ENCODE data around the gene ATRN. TPM values are rescaled to one million over a fixed set of nuclear protein-coding genes. Genes with fewer than 3 reads are reported as not detected.

ATRN gene
- total and polyA plus RNA-seq, 2 of the 8 experiments (the other 6 are each of a cell fraction or from before 2014, with no cell fraction given): 12.0 to 17.4 TPM

DNA sequence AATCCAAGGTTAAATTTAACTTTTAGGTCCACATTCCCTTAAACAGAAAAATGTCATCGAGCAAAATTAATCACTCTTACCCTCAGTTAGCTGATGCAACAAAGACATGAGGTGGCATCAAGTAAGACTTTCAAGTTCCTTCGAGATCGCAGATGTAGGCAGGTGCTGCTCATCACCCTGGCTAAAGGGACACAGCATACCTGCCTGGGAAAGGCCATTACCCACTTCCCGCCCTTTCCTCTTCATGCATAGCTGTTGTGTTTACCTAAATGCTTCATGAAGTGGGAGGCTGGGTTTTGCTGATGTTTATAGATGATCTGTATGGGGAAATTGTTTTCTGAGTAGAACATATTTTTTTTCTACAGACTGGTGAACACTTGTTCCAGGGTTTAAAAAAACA lies 124.7 kb downstream of the ATRN start:
- Histone ChIP-seq H2AFZ (ENCODE audit: low read length) (no peak overlapping the region), H3K4ac (replicated peaks; ENCODE audit: insufficient read length, low read depth, low read length) (no peak overlapping the region), H3K9me3 (ENCODE audit: insufficient read depth in 2 of 2, low read depth in 1 of 2, low read length in 1 of 2) (no peaks in the 10 kb centered on the region), H2BK120ac (replicated peaks; ENCODE audit: low read depth, low read length) (no peak overlapping the region), H2AK5ac (ENCODE audit: low read depth, low read length) (no peak overlapping the region), H3K23ac (ENCODE audit: insufficient read length) (no peak overlapping the region), H2BK20ac (ENCODE audit: low read length) (no peak overlapping the region), H3K79me2 (ENCODE audit: control insufficient read depth in 1 of 2, insufficient read depth in 2 of 2, low read length in 2 of 2) (no peaks in the 10 kb centered on the region), H3K9ac (replicated peaks in 1 of 4; ENCODE audit: extremely low read depth in 1 of 4, low read depth in 3 of 4, low read length in 3 of 4) (no peak overlapping the region), H3K23me2 (ENCODE audit: low read depth, low read length) (no peaks in the 10 kb centered on the region), H2BK12ac (ENCODE audit: low read depth, low read length) (no peak overlapping the region), H3K27ac (ENCODE audit: low read depth, low read length) (no peak overlapping the region), H3K79me1 (ENCODE audit: low read depth, low read length) (no peaks in the 10 kb centered on the region), H3K27me3 (replicated peaks in 1 of 4; ENCODE audit: control insufficient read depth in 3 of 4, extremely low read depth in 1 of 4, insufficient read depth in 3 of 4, low read length in 3 of 4) (no peaks in the 10 kb centered on the region), H4K5ac (ENCODE audit: insufficient read length, low read depth, low read length) (no peak overlapping the region), H3K56ac (replicated peaks; ENCODE audit: insufficient read length, low read depth, low read length) (no peak overlapping the region), H4K8ac (ENCODE audit: extremely low read depth, insufficient read depth, low read length) (no peak overlapping the region), H3K18ac (ENCODE audit: extremely low read depth, low read length) (no peak overlapping the region), H2BK15ac (ENCODE audit: low read length) (no peak overlapping the region), H4K20me1 (replicated peaks in 1 of 2; ENCODE audit: control insufficient read depth in 1 of 2, insufficient read depth in 2 of 2, low read length in 2 of 2) (no peaks in the 10 kb centered on the region), H3K4me1 (replicated peaks in 1 of 4; ENCODE audit: control insufficient read depth in 3 of 4, insufficient read depth in 4 of 4, low read length in 3 of 4) (no peaks in the 10 kb centered on the region), H3K4me2 (ENCODE audit: insufficient read depth in 1 of 2, low read depth in 2 of 2, low read length in 2 of 2) (no peak overlapping the region), H3K4me3 (ENCODE audit: extremely low read depth in 1 of 4, insufficient read depth in 2 of 4, low read depth in 3 of 4, low read length in 4 of 4) (no peak overlapping the region), H4K91ac (replicated peaks; ENCODE audit: insufficient read length, low read length) (no peak overlapping the region), H3K14ac (ENCODE audit: insufficient read length) (no peak overlapping the region), H3K36me3 (ENCODE audit: control insufficient read depth in 2 of 4, insufficient read depth in 4 of 4, low read length in 3 of 4) (peaks cover 0 to 11% (median 0%) of the 10 kb centered on the region in 4 experiments; a peak in 3 of 8 replicates), H2BK5ac (ENCODE audit: low read depth, low read length) (no peak overlapping the region)
- 92% methylated on average over 4 of the region's 4 CpGs; no CpG with 5 or more reads in 1 of the 2 experiments for WGBS, 2 experiments (ENCODE audit: extremely low coverage in 1 of 2, insufficient coverage in 1 of 2, insufficient read length in 1 of 2, insufficient replicate concordance in 2 of 2, low coverage in 1 of 2, low lambda C conversion rate in 2 of 2, missing lambda C conversion rate in 1 of 2)
- ChIA-PET CTCF (ENCODE audit: partially characterized antibody) (interaction anchor here (0.9 to 3.1 kb wide), 5 partner anchors 14 to 30 kb away, joined by 3 to 9 read pairs (median 3); no protein-coding TSS in a partner anchor), POLR2A (ENCODE audit: partially characterized antibody) (no interaction called here)
- FAIRE-seq: no peak
- TF ChIP-seq BCL11A (IDR thresholded peaks at IDR 0.05; ENCODE audit: low read depth in 2 of 2, low read length in 2 of 2) (no peak), CBX8 (IDR thresholded peaks at IDR 0.05; ENCODE audit: borderline replicate concordance, low read depth, low read length) (no peak), BACH1 (IDR thresholded peaks at IDR 0.05; ENCODE audit: low read length) (no peak), SUZ12 (IDR thresholded peaks at IDR 0.05; ENCODE audit: low read length) (no peak), ASH2L (IDR thresholded peaks at IDR 0.05; ENCODE audit: low read length) (no peak), YY1 (IDR thresholded peaks at IDR 0.05; ENCODE audit: low read depth, low read length) (no peak), TAF7 (optimal IDR thresholded peaks at IDR 0.05; ENCODE audit: borderline replicate concordance, low read depth, low read length) (no peak), HDAC6 (IDR thresholded peaks at IDR 0.05; ENCODE audit: low read depth, low read length) (no peak), SIX5 (IDR thresholded peaks at IDR 0.05; ENCODE audit: low read depth, low read length) (no peak), TEAD4 (IDR thresholded peaks at IDR 0.05; ENCODE audit: low read depth, low read length) (no peak), SAP30 (IDR thresholded peaks at IDR 0.05; ENCODE audit: insufficient read depth, insufficient replicate concordance, low read length) (no peak), KDM1A (IDR thresholded peaks at IDR 0.05; ENCODE audit: borderline replicate concordance, low read length) (no peak)
- TF ChIP-seq, protein P1, sequence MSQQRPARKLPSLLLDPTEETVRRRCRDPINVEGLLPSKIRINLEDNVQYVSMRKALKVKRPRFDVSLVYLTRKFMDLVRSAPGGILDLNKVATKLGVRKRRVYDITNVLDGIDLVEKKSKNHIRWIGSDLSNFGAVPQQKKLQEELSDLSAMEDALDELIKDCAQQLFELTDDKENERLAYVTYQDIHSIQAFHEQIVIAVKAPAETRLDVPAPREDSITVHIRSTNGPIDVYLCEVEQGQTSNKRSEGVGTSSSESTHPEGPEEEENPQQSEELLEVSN (IDR thresholded peaks at IDR 0.05): peak; percentile 80
- TF ChIP-seq, protein P2, sequence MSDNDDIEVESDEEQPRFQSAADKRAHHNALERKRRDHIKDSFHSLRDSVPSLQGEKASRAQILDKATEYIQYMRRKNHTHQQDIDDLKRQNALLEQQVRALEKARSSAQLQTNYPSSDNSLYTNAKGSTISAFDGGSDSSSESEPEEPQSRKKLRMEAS (IDR thresholded peaks at IDR 0.05): peak; percentile 42; the same call in 1 of the 2 replicates
- no peak for DNase-seq (ENCODE audit: low read depth in 1 of 2, low spot score in 2 of 2)

All from H1 (cell line).